Cortex of kidney (tissue), 1 donor: Measurements from ENCODE around the gene CCDC85B.

Source experiments
- DNase-seq: peaks from one replicate; lab custom pipeline; 2025; lab: John Stamatoyannopoulos, UW

The CCDC85B gene

GRCh38 chr11:65869643-65870306 is 20.7 kb upstream of the CCDC85B start:
- no peak for DNase-seq

DNA sequence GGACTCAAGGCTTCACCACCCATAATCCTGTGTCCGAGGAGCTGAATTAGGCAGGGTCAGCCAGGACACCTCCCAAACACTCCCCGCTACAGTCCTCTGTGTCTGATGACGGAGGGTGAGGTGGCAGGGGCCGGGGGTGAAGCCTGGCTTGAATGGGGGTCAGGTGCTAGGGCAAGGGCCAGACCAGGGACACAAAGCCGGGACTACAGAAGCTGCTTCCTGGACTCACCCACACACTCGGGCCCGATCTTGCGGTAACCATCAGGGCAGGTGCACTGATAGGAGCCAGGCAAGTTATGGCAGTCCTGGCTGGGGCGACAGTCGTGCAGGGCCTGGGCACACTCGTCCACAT is 20.2 kb upstream of the CCDC85B start:
- no peak for DNase-seq

DNA sequence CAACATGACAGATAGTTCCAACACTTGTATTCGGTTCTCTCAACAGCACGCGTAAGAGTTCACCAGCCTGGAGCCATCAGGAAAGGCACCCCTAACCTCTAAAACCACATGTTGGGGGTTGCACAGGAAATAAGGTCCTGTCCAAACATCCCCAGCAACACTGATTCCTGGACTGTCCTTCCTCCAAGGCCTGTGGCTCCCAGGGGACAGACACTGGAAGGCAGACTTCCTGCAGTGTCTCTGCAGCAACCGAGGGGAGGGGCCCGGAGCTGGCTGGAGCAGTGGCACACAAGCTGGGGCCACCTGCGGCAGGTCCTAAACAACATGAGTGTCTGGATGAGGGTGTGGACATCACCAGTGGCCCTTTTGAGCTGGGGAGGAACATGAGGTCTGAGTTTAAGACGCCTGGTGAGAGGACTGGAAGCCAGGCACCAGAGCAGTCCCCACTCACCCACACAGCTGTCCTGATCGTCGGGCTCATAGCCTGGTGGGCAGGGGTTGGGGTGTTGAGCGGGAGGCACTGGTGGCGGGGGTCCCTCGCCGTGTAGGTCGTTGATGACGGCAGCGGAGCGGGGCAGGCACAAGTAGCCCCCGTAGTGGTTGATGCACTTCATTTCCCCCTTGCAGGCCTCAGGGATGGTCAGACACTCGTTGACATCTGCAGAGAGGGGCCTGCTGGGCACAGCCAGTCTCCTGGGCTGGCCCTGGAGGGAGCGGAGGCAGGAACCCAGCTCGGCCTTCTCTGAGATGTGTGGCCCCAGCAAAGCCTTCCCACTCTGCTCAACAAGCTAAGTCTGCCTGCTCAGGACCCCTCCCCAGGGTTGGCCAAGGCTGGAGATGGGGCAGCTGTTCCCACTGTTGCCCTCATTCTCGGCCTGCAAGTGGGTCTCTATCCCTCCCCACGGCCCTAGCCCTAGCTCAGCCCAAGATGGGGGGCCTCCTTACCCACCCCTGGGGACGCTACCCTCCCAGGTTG is 19.5 kb upstream of the CCDC85B start:
- DNase-seq: no peak

- DNase-seq: no peak
Measured at GRCh38 chr11:65871811-65872548, 18.5 kb upstream of the CCDC85B start.

DNA sequence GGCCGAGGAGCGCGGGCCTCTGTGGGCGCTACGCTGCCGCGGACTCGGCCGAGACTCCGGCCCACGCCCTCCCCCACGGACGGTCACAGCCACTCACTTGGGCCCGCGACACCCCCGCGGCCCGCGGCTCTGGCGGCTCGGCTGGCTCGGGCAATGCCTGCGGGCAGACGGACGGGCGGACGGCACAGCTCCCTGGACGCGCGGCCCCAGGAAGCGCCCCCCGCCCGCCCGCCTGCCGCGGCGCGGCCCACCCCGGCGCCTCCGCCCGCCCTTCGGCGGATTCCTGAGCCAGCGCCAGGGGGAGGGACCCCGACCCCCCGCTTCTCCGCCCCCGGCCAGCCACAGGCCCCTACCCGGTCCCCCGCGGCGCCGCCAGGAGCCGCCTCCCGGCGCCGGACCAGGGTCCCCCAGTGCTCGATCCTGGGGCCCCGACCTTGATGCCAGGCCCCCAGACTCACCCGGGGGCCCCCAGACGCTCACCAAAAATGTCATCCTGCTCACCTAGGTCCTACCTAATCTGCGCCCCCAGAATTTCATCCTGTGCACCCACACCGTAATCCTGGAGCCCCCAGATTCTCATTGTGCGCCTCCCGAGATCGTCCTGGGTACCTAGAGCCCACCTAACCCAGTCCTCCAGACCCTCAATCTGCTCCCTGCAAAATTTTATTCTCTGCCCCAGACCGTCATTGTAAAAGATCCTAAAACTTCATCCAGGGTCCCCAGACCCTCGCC is 17.7 kb upstream of the CCDC85B start, which contains the start of gene EFEMP2:
Gene EFEMP2 (minus strand): TSS at position 215 of the 732 bp plus-strand sequence. CDS start 446 bp downstream, outside the sequence.
- no peak for DNase-seq

GRCh38 chr11:65873318-65874156 is 16.9 kb upstream of the CCDC85B start:
- DNase-seq: no peak

DNA sequence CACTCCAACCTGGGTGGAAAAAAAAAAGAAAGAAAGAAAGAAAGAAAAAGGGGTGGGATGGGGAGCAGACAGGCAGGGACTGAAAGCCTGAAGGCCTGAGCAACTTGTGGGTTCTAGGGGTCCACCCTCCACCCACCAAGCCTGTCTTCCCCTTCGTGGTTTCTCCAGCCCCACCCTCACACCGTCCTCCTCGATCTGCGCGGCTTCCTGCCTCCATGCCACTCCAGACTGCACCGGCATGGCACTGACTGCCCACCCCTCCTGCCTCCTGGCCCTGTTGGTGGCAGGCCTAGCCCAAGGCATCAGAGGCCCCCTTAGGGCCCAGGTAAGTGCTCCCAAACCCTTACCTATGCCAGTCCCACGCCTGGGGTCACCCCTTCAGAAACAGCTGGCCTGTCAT is 10.9 kb upstream of the CCDC85B start, which contains the start of gene CTSW:
Gene CTSW (plus strand): TSS at position 221 of the 400 bp plus-strand sequence. CDS start 18 bp downstream, at position 239.
- no peak for DNase-seq

- no peak for DNase-seq
Measured at GRCh38 chr11:65880027-65880426, 10.4 kb upstream of the CCDC85B start.

GRCh38 chr11:65880844-65881421 is 9.5 kb upstream of the CCDC85B start:
- no peak for DNase-seq

DNA sequence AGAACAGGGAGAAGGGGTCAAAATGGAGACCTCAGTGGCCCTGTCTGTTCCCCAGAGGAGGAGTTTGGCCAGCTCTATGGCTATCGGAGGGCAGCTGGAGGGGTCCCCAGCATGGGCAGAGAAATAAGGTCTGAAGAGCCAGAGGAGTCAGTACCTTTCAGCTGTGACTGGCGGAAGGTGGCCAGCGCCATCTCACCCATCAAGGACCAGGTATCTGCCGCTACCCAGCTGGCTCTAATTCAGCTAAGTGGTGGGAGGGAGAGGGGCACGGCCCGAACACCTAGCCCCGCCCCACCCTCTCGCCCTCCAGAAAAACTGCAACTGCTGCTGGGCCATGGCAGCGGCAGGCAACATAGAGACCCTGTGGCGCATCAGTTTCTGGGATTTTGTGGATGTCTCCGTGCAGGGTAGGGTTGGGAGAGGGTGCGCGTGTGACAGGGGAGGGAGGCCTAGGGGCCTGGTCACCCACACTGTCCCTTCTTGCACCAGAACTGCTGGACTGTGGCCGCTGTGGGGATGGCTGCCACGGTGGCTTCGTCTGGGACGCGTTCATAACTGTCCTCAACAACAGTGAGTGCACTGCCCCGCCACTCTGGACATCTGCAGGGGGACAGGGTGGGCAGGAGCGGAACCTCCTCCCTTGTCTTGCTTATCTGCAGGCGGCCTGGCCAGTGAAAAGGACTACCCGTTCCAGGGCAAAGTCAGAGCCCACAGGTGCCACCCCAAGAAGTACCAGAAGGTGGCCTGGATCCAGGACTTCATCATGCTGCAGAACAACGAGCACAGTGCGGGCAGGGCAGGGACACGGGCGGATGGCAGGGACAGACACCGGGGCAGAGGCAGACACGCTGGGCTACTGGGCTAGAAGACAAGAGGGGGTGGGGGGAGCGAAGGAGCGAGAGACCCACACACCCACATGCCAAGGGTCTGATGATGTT is 8.1 kb upstream of the CCDC85B start:
- DNase-seq: no peak

DNA sequence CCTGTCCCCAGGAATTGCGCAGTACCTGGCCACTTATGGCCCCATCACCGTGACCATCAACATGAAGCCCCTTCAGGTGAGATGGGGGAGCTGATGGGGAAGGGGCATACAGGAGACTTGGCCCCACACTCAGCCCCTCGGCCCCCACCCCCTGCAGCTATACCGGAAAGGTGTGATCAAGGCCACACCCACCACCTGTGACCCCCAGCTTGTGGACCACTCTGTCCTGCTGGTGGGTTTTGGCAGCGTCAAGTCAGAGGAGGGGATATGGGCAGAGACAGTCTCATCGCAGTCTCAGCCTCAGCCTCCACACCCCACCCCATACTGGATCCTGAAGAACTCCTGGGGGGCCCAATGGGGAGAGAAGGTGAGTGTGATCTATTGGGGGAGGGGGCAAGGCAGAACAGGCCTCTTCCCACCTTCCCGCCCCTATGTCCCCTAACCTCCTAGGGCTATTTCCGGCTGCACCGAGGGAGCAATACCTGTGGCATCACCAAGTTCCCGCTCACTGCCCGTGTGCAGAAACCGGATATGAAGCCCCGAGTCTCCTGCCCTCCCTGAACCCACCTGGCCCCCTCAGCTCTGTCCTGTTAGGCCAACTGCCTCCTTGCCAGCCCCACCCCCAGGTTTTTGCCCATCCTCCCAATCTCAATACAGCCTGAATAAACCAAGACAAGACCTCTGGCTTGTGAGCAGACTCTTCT is 7.3 kb upstream of the CCDC85B start:
- no peak for DNase-seq

DNA sequence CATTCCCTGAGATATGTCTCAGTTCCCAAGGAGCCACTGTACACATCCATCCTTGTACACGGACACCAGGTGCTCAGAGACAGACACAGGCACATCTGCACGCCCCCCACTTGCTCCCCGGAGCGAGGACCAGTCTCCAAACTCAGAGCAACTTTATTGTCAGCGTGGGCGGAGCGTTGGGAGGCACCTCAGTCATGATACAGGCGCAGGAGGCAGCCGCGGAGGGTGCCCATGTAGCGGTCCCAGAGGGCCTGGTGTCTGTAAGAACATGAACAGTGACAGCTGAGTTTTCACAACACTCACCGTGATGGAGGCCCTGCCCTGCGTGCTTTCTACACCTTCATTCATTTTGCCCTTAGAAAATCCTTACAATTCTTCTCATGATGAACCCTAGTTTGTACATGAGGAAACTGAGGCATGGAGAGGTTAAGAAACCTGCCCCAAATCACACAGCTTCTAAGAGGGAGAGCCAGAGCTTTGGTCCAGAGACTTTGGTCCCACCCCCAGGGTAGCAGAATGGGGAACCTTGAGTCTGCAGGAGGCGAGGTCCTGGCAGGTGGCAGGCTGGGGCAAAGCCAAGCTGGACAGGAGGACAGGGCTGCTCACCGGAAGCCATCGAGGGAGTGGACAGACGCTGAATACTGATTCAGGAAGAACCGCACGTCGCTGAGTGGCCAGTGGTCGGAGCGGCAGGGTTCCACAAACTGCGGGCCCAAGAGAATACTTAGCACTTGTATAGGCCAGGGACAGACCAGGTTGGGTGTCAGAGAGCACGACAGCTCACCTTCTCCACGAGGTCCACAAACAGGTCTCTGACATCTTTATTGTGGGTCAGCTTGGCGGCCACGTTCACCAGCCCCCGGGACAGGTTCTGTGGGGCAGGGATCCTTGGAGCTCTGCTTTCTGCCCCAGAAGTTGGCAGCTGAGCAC is 6.4 kb upstream of the CCDC85B start:
- no peak for DNase-seq

GRCh38 chr11:65884716-65885092 is 5.8 kb upstream of the CCDC85B start:
- DNase-seq: no peak

- no peak for DNase-seq
Measured at GRCh38 chr11:65885231-65885630, 5.2 kb upstream of the CCDC85B start.

DNA sequence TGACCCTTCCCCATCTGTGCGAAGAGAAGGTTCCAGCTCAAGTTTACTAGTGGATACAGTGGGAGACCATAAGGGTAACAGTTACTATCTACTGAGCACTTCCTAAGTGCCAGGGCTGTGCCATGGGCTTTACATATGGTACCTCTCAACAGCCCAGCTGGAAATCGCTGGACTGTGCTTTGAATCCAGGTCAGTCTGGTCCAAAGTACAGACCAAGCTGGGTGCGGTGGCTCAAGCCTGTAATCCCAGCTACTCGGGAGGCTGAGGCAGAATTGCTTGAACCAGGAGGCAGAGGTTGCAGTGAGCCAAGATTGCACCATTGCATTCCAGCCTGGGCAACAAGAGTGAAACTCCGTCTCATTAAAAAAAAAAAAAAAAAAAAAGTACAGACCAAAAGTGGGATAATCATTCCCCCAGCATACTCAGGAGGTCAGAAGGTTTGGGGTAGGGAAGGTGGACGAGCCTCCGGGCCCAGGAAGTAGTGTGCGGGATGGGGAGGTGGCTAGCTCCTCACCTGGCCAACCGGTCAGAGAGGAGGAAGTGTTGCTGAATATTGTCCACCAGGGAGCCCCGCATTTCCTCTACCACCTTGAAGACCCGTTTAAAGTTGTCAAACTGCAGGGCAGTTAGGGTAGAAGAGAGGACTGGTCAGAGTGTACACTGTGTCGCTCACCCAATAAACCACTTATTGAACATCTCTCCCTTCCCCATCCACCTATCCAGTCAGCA is 4.5 kb upstream of the CCDC85B start:
- no peak for DNase-seq

- no peak for DNase-seq
Measured at GRCh38 chr11:65886826-65887722, 3.4 kb upstream of the CCDC85B start.
